Fibroblast of skin of scalp (primary cell): ENCODE results near the gene PDGFA.
A peak's percentile ranks its signal among the peaks of the same experiment; 100 is the strongest.

Experiments used
- DNase-seq: peaks from one replicate; pipeline ENCODE4 v3.0.0-alpha.2; 2013

Gene PDGFA

DNA sequence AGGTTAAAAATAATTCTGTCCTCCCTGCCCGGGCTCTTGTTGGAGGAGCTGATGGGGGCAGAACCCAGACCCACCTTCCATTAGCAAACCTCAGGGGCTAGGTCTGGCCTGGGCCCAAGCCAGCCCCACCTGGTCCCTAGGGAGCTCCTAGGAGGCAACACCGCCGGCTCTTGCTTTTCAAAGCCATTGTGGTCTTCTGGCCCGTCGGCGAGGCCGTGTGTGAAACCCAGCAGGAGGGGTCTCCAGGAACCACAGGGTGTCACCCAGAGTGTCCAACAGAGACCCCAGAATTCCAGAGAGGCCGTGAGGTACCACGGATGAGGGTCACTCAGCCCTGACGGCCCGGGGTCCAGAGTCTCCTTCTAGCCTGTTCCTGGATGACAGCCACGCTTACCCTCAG lies 16.6 kb upstream of the PDGFA start:
- DNase-seq = no peak

DNA sequence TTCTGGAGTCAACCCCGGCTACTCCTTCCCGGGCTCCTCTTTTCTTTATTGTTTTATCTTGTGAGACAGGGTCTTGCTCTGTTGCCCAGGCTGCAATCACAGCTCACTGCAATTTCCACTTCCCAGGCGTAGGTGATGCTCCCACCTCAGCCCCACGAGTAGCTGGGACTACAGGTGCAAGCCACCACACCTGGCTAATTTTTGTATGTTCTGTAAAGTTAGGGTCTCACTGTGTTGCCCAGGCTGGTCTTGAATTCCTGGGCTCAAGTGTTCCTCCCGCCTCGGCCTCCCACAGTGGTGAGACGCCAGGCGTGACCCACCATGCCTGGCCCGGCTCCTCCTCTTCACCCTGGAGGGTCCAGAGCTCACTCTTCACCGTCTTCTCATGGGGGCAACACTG lies 15.3 kb upstream of the PDGFA start:
- DNase-seq = no peak

DNA sequence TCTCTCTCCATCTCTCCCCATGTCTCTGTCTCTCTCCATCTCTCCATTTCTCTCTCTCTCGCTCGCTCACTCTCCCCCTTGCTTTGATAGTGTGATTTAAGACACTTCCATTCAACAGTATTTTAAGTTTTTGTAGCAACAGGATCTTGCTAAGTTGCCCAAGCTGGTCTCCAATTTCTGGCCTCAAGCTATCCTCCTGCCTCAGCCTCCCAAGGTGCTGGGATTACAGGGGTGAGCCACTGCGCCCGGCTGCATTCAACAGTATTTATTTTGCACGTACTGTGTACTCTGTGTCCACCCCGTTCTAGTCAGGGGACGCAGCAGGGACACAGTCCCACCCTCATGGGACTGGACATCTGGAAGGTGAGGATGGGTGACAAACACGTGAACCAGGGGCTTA lies 14.4 kb upstream of the PDGFA start:
- no peak for DNase-seq

DNA sequence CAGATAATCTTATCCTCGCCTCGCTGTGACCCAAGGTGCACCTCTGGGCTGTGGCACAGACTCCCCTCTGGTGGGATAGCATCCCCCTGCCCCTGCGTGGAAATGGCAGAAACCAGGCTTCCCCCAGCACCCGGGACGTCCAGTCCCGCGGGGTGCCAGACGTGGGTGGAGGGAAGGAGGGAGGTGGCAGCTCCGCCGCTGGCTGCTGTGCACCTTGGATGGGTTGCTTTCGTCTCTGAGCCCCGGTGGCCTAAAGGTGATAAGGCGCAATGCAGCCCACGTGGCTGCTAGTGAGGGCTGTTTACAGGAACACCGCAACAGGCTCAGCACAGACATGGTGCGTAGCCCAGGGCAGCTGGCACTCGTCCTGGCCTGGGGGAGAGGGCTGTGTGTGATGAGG lies 13.6 kb upstream of the PDGFA start:
- no peak for DNase-seq

DNA sequence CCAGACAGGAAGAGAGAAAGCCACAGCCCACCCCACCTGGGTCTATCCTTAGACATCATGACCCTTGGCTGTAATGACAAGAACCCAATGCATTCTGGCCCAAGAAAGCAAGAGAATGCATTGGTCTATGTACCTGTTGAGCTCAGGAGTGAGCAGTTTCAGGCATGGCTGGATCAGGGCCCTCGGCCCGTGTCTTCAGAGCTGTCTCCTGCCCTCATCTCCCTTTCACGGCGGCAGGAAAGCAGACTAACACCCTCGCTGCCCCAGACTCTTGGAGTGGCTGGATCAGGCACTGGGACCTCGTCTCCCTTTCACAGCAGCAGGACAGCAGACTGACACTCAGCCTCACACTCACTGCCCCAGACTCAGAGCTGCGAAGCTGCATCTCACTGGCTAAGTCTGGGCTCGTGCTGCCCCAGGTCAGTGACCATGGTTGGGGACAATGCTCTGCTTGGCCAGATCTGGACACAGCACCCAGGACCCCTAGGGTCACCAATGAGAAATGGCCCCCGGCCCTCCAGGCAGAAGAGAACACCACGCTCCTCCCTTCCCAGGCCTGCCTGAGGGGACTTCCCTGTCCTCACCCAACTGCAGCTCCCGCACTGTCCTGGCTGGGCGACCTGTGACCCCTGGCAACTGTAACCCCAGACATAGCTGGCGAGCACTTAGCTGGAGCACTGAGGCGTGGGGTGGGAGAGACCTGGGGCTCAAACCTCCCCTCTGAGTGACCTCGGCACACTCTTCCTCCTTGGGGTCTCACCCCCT lies 12.9 kb upstream of the PDGFA start:
- DNase-seq = no peak

DNA sequence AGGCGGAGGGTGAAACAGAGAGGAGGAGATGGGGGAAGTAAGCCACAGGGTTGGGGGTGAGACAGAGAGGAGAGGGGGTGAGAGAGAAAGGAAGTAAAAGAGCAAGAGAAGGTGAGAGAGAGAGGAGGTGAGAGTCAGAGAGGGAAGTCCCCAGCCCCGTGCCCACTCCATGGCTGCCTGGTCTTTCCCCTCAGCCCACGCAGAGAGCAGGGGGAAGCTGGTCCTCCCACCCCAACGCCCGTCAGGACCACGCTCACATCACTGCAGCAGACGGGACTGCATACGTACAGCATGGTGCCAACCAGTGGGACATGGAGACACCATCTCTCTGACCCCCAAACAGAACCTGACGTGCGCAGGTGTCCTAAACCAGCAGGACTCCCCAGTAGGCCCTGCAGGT lies 12.1 kb upstream of the PDGFA start:
- DNase-seq = no peak

DNA sequence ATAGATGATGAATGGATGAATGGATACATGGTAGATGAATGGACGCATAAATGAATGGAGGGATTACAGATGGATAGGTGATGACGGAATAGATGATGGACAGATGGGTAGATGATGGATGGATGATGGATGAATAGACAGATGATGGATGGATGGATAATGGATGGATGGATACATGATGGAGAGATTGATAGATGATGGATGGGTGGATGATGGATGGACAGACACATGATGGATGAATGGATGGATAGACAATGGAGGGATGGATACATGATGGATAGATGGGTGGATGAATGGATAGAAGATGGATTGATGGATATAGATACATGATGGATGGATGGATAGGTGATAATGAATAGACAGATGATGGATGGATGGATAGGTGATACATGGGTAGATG lies 8.8 kb upstream of the PDGFA start:
- no peak for DNase-seq

DNA sequence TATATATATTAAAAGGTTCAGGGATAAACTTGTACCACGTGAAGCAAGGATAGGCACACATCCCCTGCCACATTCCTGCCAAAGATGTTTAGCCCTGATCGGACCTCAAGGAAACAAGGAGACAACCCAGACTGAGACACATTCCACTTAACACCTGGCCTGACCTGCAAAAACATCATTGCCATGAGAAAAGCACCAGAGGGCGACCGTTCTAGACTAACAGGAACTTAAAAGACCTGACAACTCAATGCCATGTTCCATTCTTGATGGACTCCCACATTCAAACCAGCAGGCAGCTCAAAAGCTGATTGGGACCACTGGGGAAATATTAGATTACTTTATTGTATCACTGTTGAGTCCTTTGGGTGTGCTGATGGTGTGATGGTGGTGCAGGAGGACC lies 8.1 kb upstream of the PDGFA start:
- DNase-seq = no peak

DNA sequence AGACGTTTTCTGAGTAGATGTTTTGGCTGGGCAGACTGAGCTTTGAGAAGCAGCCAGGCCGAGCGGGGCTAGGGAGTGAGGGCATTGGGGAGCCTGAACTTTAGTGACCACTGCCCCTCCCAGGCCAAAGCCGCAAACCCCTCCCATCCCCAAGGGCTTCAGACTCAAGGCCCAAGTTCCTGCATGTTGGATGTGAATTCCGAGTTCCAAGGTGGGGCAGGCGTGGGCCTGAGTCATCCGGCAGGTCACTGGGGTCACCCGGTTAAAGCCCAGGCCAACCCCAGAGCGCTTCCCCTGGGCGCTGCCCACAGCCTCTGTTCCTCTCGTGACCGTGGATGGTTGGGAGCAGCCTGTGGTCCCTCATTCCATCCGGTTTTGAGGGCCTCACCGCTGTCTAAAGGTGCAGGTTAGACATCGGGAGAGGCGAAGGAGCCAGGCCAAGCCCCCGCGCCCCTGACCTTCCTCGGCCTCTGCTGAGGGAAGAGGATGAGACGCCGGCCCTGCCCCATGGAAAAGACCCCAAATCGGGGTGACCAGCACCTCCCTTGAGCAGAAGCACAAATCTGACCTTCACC lies 6.9 kb upstream of the PDGFA start:
- no peak for DNase-seq

DNA sequence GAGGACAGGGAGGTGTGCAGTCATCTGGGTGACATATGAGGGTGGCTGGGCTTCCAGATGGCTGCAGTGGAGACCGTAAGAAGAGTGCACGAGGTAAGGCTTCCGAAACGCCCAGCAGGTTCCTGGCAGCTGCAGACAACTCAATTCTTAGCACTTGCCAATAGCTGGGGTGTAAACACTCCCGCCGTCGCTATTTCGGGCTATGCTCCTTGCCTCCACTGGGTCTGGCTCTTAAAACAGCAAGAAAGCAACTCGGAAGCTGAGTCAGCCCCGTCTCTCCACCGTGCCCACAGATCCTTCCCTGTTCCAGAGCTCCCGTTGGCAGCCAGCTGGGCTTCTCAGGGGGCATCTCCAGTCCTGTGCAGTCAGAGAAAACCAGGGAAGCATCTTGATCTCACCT lies 6.1 kb upstream of the PDGFA start:
- no peak for DNase-seq

DNA sequence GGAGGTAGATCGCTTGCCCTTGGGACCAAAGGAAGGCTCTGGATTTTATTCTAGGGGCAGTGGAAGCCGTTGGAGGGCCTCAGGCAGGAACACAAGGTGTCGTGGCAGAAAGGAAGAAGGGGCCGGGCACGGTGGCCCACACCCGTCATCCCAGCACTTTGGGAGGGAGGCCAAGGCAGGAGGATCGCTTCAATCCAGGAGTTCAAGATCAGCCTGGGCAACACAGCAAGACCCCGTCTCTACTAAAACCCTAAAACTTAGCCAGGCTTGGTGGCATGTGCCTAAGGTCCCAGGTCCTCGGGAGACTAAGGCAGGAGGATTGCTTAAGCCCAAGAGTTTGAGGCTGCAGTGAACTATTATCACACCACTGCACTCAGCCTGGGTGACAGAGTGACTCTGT lies 5.2 kb upstream of the PDGFA start:
- no peak for DNase-seq

DNA sequence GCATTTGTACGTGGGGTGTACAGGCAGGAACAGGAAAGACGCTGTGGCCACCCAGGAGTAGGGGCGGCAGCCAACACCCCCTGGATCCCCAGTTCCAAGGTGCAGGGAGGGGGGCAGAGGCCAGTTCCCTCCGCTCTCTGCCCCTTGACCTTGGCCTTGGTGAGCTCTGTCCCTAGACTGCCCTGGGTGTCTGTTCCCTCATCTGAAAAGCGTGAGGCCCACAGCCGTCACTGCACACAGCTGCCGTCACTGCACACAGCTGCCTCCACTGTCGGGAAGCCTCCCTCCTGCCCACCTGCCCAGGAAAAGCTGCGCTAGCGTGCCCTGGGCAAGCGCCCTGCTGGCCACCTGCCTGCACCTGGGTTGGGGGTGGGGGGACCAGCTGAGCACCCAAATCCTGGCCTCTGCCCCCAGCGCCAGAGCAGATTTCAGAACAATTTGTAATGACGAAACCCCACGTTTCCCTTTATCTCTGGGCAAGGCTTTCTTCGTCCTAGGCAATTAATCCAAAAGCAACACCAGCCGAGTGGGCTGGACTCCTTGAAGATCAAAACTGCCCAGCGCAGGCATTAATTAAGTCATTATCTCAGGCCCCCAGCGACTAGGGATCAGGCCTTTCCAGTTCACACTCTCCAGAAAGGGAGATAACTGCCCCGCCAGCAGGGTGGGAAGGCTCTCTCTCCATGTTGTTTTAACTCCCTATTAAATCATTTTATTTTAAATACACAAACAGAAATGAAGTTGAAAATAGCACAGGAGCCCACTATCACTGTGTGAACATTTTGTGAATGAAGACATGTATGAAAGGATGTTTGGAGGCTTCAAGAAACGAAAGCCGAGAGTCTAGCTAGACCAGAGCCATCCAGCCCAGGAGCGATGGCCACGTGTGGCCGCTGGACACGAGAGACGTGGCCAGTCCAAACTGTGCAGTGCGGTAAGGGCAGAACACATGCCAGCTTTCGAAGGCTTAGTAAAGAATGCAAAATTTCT lies 4.0 kb upstream of the PDGFA start:
- DNase-seq = no peak

DNA sequence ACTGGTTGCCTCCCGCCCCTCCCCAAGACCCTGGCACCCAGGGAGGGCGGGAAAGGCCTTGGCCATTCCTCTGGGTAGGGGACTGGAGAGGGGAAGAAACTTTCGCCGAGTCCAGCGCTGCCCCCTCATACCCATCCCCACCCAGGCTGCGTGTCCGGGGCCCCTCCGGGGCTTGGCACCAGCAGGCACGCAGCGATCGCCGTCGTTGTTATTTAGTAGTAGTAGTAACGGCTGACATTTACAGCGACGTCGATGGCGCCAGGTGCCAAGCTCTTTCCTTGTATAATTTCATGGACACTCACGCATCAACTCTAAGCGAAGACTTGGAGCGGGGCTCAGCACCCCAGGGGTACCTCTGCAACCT lies 3.3 kb upstream of the PDGFA start:
- DNase-seq = no peak

DNA sequence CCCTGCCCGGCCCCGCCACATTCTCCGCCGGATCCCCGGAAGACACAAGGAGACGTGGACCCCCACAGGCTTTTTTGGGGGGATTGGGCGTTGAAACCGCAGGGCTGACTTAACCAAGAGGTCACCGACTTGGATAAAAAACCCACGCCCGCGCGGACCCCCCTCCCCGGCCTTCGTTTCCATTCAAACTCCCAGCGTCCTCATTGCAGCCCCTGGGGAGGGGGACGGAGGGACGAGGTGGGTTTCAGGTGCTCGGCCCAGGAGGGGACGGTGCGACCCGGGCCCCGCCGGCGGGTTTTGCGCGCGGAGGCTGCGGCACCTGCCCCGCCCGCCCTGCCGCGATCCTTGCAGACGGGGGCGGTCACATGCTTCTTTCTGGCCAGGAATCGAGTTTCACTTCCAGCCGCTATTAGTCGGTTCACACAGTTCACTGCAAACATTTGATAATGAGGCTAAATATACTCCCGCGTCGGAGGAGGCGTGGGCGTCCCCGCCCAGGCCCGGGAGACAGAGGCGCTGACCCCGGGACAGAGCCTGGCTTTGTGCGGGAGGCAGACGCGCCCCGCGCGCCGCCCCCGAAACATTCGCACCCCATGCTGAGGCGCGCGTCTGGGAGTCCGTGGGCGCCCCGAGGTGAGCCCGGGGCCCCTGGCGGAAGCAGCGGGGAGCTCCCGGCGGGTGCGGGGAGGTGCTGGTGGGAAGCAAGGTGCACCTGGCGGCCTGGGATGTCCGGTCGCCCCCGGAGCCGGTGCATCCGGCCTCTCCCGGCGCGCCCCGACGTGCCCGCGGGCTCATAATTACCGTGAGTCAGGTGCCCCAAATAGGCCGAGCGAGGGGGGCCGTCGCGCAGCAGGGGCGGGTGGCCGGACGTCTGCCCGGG lies 2.7 kb upstream of the PDGFA start:
- no peak for DNase-seq

DNA sequence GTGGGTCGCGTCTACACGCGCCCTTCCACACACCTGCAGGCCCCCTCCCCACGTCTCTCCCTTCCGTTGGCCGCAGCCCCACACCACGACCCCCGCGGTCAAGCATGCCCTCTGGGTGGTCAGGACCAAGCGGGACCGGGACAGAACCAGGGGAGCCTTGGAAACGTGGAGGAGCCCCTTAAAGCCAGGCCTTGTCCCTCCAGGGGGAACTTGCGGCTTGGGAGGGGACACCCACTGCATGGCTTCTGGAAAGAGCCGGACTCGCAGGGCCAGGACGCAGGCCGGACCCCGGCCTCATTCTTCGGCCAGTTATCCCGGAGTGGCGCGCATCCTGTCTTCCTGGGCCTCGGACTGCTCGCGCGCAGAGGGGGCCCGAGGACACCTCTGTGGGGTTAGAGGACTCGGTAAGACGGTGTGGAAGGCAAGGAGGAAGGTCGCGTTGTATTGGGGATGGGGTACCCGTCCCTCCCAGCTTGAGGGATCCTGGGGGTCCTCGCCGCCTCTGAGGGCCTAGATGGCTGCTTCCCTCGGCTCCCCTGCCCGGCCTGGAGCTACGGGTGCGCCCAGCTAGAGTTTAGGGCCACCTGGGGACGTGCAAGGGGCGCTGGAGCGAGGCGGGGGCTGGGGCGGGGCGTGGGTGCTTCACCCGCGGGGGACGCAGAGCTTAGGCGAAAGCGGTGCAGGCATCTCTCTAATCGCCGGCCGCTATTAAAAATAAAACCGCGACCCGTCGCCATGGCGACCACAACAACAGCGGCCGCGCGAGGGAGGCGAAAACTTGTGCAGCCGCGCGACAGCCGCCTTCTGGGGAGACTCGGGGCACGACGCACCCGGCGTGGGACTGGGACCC lies 1.8 kb upstream of the PDGFA start:
- DNase-seq = no peak

DNA sequence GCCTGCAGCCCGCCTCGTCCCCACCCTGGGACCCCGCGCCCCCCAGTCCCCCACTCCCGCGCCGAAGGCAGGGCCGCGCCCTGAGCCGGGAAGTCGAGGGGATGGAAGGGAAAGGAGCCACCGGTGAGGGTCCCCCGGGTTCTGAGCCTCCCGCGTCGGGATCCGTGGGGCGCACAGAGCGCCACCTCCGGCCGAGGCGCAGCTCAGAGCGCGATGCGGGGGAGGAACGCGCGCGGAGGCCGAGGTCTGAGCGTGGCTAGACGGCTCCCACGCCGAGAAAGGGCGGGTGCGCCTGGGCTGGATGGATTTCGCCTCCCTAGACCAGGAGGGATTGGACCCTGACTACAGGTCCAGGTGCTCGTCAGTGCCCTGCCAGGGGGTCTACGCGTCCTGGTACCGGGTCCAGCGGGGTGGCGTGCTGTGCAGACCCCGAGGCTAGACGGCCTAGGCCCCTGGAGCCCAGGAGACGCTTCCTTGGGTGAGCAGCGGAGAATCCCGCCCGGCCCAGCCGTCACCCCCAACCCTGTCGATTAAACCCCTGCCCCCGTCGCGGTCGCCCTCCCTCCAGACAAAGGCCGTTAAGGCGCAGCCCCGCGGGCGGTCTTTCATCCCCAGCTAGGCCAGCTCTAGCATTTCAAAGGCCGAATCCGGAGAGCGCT lies 986 bp upstream of the PDGFA start:
- DNase-seq = no peak

DNA sequence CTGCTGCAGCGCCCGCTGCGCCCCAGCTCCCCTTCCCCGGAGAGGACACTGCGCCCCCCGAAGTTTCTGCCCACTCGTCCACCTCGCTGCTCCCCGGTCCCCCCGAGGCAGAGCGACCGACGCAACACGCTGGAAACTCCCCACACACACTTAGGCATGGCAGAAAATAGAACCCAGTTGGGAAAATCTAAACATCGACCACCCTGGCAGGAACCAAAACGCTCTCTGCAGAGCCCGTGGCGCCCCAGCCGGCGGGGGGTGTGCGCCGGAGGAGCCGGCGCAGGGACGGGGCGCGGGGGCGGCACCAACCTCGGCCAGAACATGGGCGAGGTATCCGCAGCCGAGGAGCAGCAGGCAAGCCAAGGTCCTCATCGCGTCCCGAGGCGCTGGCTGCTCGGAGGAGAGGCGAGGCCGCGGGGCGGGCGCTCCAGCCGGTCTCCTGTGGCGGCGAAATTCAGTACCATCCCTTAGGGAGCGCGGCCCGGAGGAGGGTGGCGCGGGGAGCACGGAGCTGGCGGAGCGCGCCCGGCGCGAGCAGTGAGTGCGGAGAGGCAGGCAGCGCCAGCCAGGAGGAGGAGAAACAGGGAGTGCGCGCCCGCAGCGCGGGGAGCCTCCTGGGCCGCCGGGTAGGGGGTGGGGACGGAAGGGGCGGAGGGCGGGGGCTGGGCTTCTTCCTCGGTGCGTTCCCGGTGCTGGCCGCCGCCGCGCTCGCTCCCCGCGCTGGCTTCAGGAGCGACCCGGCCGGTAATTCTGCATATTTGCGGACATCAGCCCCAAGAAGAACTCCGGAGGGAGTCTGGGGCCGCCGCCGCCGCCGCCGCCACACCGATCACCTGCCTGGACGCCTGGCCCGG lies 789 bp downstream of the PDGFA start:
- DNase-seq = peak; percentile 73

DNA sequence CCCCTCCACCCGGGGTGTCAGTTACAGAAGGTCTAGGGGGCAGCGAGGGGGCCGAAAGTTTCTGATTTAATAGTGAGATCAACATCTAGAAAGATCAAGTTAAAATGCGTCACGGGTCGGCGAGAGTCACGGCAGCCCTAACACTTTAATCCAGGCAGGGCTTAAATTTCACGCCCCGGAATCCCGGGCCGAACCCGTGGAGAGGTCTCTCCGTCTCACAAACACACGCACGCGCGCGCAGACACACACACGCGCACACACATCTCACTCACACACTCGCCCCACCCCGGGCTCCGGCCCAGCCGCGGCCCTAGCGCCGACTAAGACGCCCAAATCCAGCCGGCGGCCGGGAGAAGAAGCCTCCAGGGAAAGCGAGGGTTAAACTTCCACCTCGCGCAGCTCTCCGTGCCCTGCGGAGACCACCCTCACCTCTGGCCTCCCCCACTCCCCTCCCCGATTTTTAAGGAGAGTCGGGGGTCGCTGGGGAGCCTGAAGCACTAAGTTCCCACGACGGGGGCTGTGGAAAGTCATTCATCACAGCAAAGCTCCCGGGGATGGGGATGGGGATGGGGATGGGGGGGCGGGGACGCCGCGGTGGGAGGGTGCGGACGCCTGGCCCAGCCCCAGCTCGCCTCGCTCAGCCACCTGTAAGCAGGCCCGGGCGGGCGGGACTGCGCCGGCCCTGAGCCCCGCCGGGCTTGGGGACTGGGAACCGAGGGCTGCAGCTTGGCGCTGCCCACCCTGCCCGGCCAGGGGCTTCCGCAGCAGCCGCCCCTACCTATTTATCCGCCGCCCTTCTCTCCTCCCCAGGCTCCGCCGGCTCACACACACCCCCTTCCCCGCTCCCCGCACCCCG lies 1.6 kb downstream of the PDGFA start:
- peak; percentile 63 for DNase-seq
